Stimulated activated CD8-positive, alpha-beta memory T cell treated with anti-CD3 and anti-CD28 coated beads, Interleukin-4, amount 100 ng/mL, for 4 hours (primary cell): Measurements from ENCODE around the gene PPP1R16B.
A peak's percentile ranks its signal among the peaks of the same experiment; 100 is the strongest.

ENCODE experiments used
- DNase-seq, 2 donors: peaks; one replicate each; pipeline ENCODE4 v3.0.0-alpha.2; 2020; ENCODE audit warnings: low read depth in 2 of 2, low spot score in 1 of 2

The PPP1R16B gene

GRCh38 chr20:38805502-38805957 is at the start of gene PPP1R16B:
PPP1R16B (plus strand) TSS chr20:38805697; CDS start chr20:38835926, 30,229 bp downstream.
- peak; percentile 56 to 72 for DNase-seq

GRCh38 chr20:38757145-38757775 is 48.2 kb upstream of the PPP1R16B start:
- DNase-seq, result no peak

- DNase-seq, result no peak
These were observed 46.4 kb upstream of the PPP1R16B start for GRCh38 chr20:38759106-38759505.

- DNase-seq, result no peak
These were observed 44.5 kb upstream of the PPP1R16B start for GRCh38 chr20:38760978-38761377.

- DNase-seq, result no peak
These were observed 43.3 kb upstream of the PPP1R16B start for GRCh38 chr20:38762174-38762573.

GRCh38 chr20:38763616-38764015 is 41.9 kb upstream of the PPP1R16B start:
- no peak for DNase-seq

GRCh38 chr20:38764567-38765318 is 40.8 kb upstream of the PPP1R16B start:
- DNase-seq, result peak; percentile 21 to 22

- DNase-seq, result no peak
These were observed 39.4 kb upstream of the PPP1R16B start for GRCh38 chr20:38766071-38766470.

- DNase-seq, result no peak
These were observed 35.9 kb upstream of the PPP1R16B start for GRCh38 chr20:38769376-38770295.

GRCh38 chr20:38770546-38770945 is 35.0 kb upstream of the PPP1R16B start:
- no peak for DNase-seq

GRCh38 chr20:38770970-38771369 is 34.5 kb upstream of the PPP1R16B start:
- DNase-seq, result no peak

- DNase-seq, result no peak
These were observed 33.9 kb upstream of the PPP1R16B start for GRCh38 chr20:38771621-38772020.

- DNase-seq, result no peak
These were observed 31.3 kb upstream of the PPP1R16B start for GRCh38 chr20:38774167-38774566.

GRCh38 chr20:38776363-38776762 is 29.1 kb upstream of the PPP1R16B start:
- no peak for DNase-seq

- no peak for DNase-seq
These were observed 26.0 kb upstream of the PPP1R16B start for GRCh38 chr20:38779247-38780097.

GRCh38 chr20:38782275-38782674 is 23.2 kb upstream of the PPP1R16B start:
- no peak for DNase-seq

- DNase-seq, result no peak
These were observed 17.6 kb upstream of the PPP1R16B start for GRCh38 chr20:38787870-38788269.

- DNase-seq, result no peak
These were observed 15.8 kb upstream of the PPP1R16B start for GRCh38 chr20:38789503-38790199.

GRCh38 chr20:38790200-38791053 is 15.1 kb upstream of the PPP1R16B start:
- DNase-seq, result peak in 1 of 2 donors; percentile 16
